Measurements from ENCODE around the gene RGS6.

The RGS6 gene

GRCh38 chr14:72332046-72332445 lies 399.8 kb downstream of the RGS6 start:
- no peak for DNase-seq

- DNase-seq: no peak
These were observed 400.6 kb downstream of the RGS6 start for GRCh38 chr14:72332871-72333270.

- DNase-seq: no peak
These were observed 401.1 kb downstream of the RGS6 start for GRCh38 chr14:72333357-72333756.

- no peak for DNase-seq
These were observed 404.2 kb downstream of the RGS6 start for GRCh38 chr14:72336311-72336980.

- DNase-seq: no peak
These were observed 409.0 kb downstream of the RGS6 start for GRCh38 chr14:72341237-72341636.

- DNase-seq: no peak
These were observed 409.5 kb downstream of the RGS6 start for GRCh38 chr14:72341686-72342085.

- no peak for DNase-seq
These were observed 414.9 kb downstream of the RGS6 start for GRCh38 chr14:72347118-72347517.

- DNase-seq: no peak
These were observed 418.0 kb downstream of the RGS6 start for GRCh38 chr14:72350215-72350614.

GRCh38 chr14:72352012-72352411 lies 419.8 kb downstream of the RGS6 start:
- no peak for DNase-seq

GRCh38 chr14:72366619-72367018 lies 434.4 kb downstream of the RGS6 start:
- DNase-seq: no peak

GRCh38 chr14:72369106-72369505 lies 436.9 kb downstream of the RGS6 start:
- no peak for DNase-seq

GRCh38 chr14:72377016-72377415 lies 444.8 kb downstream of the RGS6 start:
- DNase-seq: no peak

GRCh38 chr14:72380456-72380855 lies 448.2 kb downstream of the RGS6 start:
- no peak for DNase-seq

- no peak for DNase-seq
These were observed 451.6 kb downstream of the RGS6 start for GRCh38 chr14:72383865-72384264.

- no peak for DNase-seq
These were observed 455.5 kb downstream of the RGS6 start for GRCh38 chr14:72387726-72388125.

GRCh38 chr14:72389200-72389599 lies 457.0 kb downstream of the RGS6 start:
- no peak for DNase-seq

GRCh38 chr14:72401101-72401625 lies 468.9 kb downstream of the RGS6 start:
- DNase-seq: no peak

- DNase-seq: peak; percentile 16
These were observed 469.6 kb downstream of the RGS6 start for GRCh38 chr14:72401632-72402376.

- no peak for DNase-seq
These were observed 470.1 kb downstream of the RGS6 start for GRCh38 chr14:72402377-72402772.

GRCh38 chr14:72404106-72404774 lies 472.0 kb downstream of the RGS6 start:
- no peak for DNase-seq

GRCh38 chr14:72404998-72405397 lies 472.8 kb downstream of the RGS6 start:
- DNase-seq: no peak

GRCh38 chr14:72408020-72408419 lies 475.8 kb downstream of the RGS6 start:
- DNase-seq: no peak

GRCh38 chr14:72409047-72409446 lies 476.8 kb downstream of the RGS6 start:
- DNase-seq: no peak
